ENCODE measurements around the gene MYL7.

GRCh38 chr7:44148166-44148565, 7.0 kb upstream of the MYL7 start:
- TF ChIP-seq CTCF (IDR thresholded peaks at IDR 0.05) (no peak), USF2 (IDR thresholded peaks at IDR 0.05) (no peak), RFX5 (IDR thresholded peaks at IDR 0.05) (no peak), REST (IDR thresholded peaks at IDR 0.05) (no peak), POLR2A (IDR thresholded peaks at IDR 0.05; ENCODE audit: low read length) (no peak), KDM5A (IDR thresholded peaks at IDR 0.05) (no peak), HOXA7 (CRISPR knock-in tag; IDR thresholded peaks at IDR 0.05) (no peak), MAX (IDR thresholded peaks at IDR 0.05) (no peak), MYC (IDR thresholded peaks at IDR 0.05; ENCODE audit: borderline replicate concordance, low read length) (no peak), CEBPB (IDR thresholded peaks at IDR 0.05) (no peak), JUNB (IDR thresholded peaks at IDR 0.05) (no peak), BCL3 (IDR thresholded peaks at IDR 0.05) (no peak), RAD21 (conservative IDR thresholded peaks at IDR 0.05 in 1 of 2, IDR thresholded peaks at IDR 0.05 in 1 of 2) (no peak)
